GM23338 (cell line): ENCODE data around the gene FMN1. TPM values are rescaled to one million over a fixed set of nuclear protein-coding genes. Genes with fewer than 3 reads are reported as not detected.

Experiments used
- ATAC-seq: fragments of 200-7000 bp; cut with Tn5 transposase; 3 replicates; pipeline ENCODE4 v1.9.1; 2020
- DNase-seq: peaks from one replicate; pipeline ENCODE4 v3.0.0-alpha.2; 2015; ENCODE audit warnings: low spot score
- H2AFZ ChIP-seq: fragments of 200-600 bp; sonication (generic); 2 replicates; pipeline ENCODE4 v1.8.0; 2016; ENCODE audit warnings: antibody characterized with exemption, mild to moderate bottlenecking, moderate library complexity
- H3F3A ChIP-seq: fragments of 200-600 bp; sonication (generic); replicated peaks from 2 replicates; pipeline ENCODE4 v1.8.0; 2017; ENCODE audit warnings: antibody characterized with exemption, mixed run types, low read depth
- H3K27ac ChIP-seq: fragments of 200-600 bp; sonication (generic); 2 replicates; pipeline ENCODE4 v1.6.1; 2016; ENCODE audit warnings: low read depth
- H3K27me3 ChIP-seq: fragments of 200-600 bp; sonication (generic); 2 replicates; pipeline ENCODE4 v1.8.0; 2016; ENCODE audit warnings: mild to moderate bottlenecking, mixed run types, moderate library complexity; ENCODE audit not compliant: insufficient read depth
- H3K36me3 ChIP-seq: fragments of 200-600 bp; sonication (generic); 2 replicates; pipeline ENCODE4 v1.8.0; 2016; ENCODE audit warnings: mild to moderate bottlenecking; ENCODE audit not compliant: insufficient read depth
- H3K4me1 ChIP-seq: fragments of 200-600 bp; sonication (generic); 2 replicates; pipeline ENCODE4 v1.8.0; 2016; ENCODE audit warnings: mild to moderate bottlenecking, moderate library complexity; ENCODE audit not compliant: insufficient read depth
- H3K4me2 ChIP-seq: fragments of 200-600 bp; sonication (generic); 2 replicates; pipeline ENCODE4 v1.7.1; 2017; ENCODE audit warnings: mixed run types
- H3K4me3 ChIP-seq: fragments of 200-600 bp; sonication (generic); 2 replicates; pipeline ENCODE4 v1.6.1; 2016; ENCODE audit warnings: mixed run types
- H3K79me2 ChIP-seq: fragments of 200-600 bp; sonication (generic); replicated peaks from 2 replicates; pipeline ENCODE4 v1.8.0; 2017; ENCODE audit warnings: mild to moderate bottlenecking; ENCODE audit not compliant: insufficient read depth
- H3K9me2 ChIP-seq: fragments of 200-600 bp; sonication (generic); 2 replicates; pipeline ENCODE4 v1.8.0; 2017; ENCODE audit not compliant: insufficient read depth
- H4K20me1 ChIP-seq: fragments of 200-600 bp; sonication (generic); replicated peaks from 2 replicates; pipeline ENCODE4 v1.8.0; 2017; ENCODE audit warnings: mild to moderate bottlenecking; ENCODE audit not compliant: insufficient read depth
- H3K27ac Mint-ChIP-seq: 2 replicates; pipeline ENCODE4 v1.8.0; 2020; ENCODE audit warnings: inconsistent platforms, mild to moderate bottlenecking, moderate library complexity, mixed read lengths
- H3K27me3 Mint-ChIP-seq: 3 replicates; pipeline ENCODE4 v1.8.0; 2022; ENCODE audit warnings: low read depth, mild to moderate bottlenecking, moderate library complexity, mixed read lengths, inconsistent platforms; ENCODE audit not compliant: insufficient read depth, poor library complexity
- H3K36me3 Mint-ChIP-seq: 3 replicates; pipeline ENCODE4 v1.8.0; 2021; ENCODE audit warnings: low read depth, mild to moderate bottlenecking, inconsistent platforms, moderate library complexity, mixed read lengths
- H3K4me1 Mint-ChIP-seq: 3 replicates; pipeline ENCODE4 v1.8.0; 2020; ENCODE audit warnings: mild to moderate bottlenecking, inconsistent platforms, mixed read lengths
- H3K4me3 Mint-ChIP-seq: 3 replicates; pipeline ENCODE4 v1.8.0; 2021; ENCODE audit warnings: moderate library complexity, mild to moderate bottlenecking, inconsistent platforms, mixed read lengths
- H3K9me3 Mint-ChIP-seq: 3 replicates; pipeline ENCODE4 v1.8.0; 2020; ENCODE audit warnings: moderate library complexity, mild to moderate bottlenecking, inconsistent platforms, mixed read lengths
- CREB1 ChIP-seq: fragments of 250-450 bp; sonication (Bioruptor Pico); IDR thresholded peaks from 2 replicates; pipeline ENCODE4 v1.5.0; 2020; ENCODE audit warnings: low read depth, mild to moderate bottlenecking, moderate library complexity
- EZH2phosphoT487 ChIP-seq: fragments of 200-600 bp; sonication (generic); IDR thresholded peaks from one replicate; pipeline ENCODE4 v1.8.1; 2018; ENCODE audit warnings: antibody characterized with exemption; ENCODE audit not compliant: unreplicated experiment
- JUNB ChIP-seq: IDR thresholded peaks from one replicate; pipeline ENCODE4 v1.6.1; 2016; ENCODE audit warnings: antibody characterized with exemption; ENCODE audit not compliant: unreplicated experiment
- NANOG ChIP-seq: IDR thresholded peaks from 2 replicates; pipeline ENCODE4 v1.6.1; 2016; ENCODE audit warnings: antibody characterized with exemption, borderline replicate concordance
- POLR2AphosphoS5 ChIP-seq: IDR thresholded peaks from 2 replicates; pipeline ENCODE4 v1.6.1; 2016; ENCODE audit warnings: antibody characterized with exemption, low read depth
- STAT1 ChIP-seq: IDR thresholded peaks from one replicate; pipeline ENCODE4 v1.6.1; 2016; ENCODE audit warnings: antibody characterized with exemption; ENCODE audit not compliant: unreplicated experiment
- ZNF114 ChIP-seq: fragments of 250-450 bp; sonication (Bioruptor Pico); IDR thresholded peaks from 2 replicates; pipeline ENCODE4 v1.5.0; 2020; ENCODE audit warnings: mild to moderate bottlenecking, moderate library complexity
- ZNF331 ChIP-seq: fragments of 250-450 bp; sonication (Bioruptor Pico); IDR thresholded peaks from 2 replicates; pipeline ENCODE4 v1.5.0; 2020; ENCODE audit warnings: low read depth, mild to moderate bottlenecking, moderate library complexity
- ZNF462 ChIP-seq: fragments of 250-450 bp; sonication (Bioruptor Pico); IDR thresholded peaks from 2 replicates; pipeline ENCODE4 v1.5.0; 2020; ENCODE audit warnings: mild to moderate bottlenecking, moderate library complexity
- polyA plus RNA-seq: library from polyadenylated mRNA; unstranded; fragments of >200 nt; fragmentation: Nextera tagmentation; extraction: Ambion mirVana; gene quantifications from 2 replicates; pipeline ENCODE4 v1.2.1, GENCODE V29; 2016
- total RNA-seq: library from RNA; depleted of rRNA; stranded (reverse); fragments of >200 nt; shearing (Covaris generic); gene quantifications from 2 replicates; pipeline ENCODE4 v1.2.3, GENCODE V29; 2014
- TF ChIP-seq, protein P1 (sequence below), 2 experiments: fragments of 200-600 bp in 1 of 2; sonication (generic) in 1 of 2; conservative IDR thresholded peaks; 2 replicates each; pipeline versions ENCODE4 v1.5.1 to v1.6.1; 2016 to 2017; ENCODE audit warnings: antibody characterized with exemption in 2 of 2, low read depth in 2 of 2, mild to moderate bottlenecking in 2 of 2, moderate library complexity in 1 of 2
- TF ChIP-seq, protein P2 (sequence below): IDR thresholded peaks from one replicate; pipeline ENCODE4 v1.6.1; 2018; ENCODE audit warnings: antibody characterized with exemption; ENCODE audit not compliant: unreplicated experiment

The FMN1 gene
- total and polyA plus RNA-seq, 2 experiments from 2014 or later, result 1.2 to 1.6 TPM

DNA sequence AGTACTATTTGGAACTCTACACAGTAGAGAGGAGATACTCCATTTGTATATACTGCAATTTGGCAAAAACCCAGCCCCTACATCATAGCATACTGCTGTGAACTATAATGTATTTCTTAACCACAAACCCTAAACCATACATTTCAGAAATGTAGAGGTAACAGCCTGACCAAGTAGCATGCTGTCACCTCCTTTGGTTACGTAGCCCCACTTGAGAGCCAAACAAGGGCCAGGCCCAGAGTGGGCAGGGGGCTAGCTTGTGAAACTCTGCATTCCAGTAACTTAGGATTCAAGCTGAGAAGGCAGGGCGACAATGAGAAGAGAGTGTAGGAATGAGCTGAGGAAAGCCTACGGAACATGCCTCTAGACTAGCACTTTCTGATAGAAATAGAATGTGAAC lies 340.9 kb downstream of the FMN1 start (continued):
- TF ChIP-seq JUNB (no peak), EZH2phosphoT487 (no peak), NANOG (no peak), STAT1 (no peak), ZNF331 (CRISPR knock-in tag) (no peak), CREB1 (no peak), ZNF114 (CRISPR knock-in tag) (no peak)
- TF ChIP-seq, protein P1, sequence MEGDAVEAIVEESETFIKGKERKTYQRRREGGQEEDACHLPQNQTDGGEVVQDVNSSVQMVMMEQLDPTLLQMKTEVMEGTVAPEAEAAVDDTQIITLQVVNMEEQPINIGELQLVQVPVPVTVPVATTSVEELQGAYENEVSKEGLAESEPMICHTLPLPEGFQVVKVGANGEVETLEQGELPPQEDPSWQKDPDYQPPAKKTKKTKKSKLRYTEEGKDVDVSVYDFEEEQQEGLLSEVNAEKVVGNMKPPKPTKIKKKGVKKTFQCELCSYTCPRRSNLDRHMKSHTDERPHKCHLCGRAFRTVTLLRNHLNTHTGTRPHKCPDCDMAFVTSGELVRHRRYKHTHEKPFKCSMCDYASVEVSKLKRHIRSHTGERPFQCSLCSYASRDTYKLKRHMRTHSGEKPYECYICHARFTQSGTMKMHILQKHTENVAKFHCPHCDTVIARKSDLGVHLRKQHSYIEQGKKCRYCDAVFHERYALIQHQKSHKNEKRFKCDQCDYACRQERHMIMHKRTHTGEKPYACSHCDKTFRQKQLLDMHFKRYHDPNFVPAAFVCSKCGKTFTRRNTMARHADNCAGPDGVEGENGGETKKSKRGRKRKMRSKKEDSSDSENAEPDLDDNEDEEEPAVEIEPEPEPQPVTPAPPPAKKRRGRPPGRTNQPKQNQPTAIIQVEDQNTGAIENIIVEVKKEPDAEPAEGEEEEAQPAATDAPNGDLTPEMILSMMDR (conservative IDR thresholded peaks at IDR 0.05; ENCODE audit: low read depth in 2 of 2), result no peak
- TF ChIP-seq, protein P2, sequence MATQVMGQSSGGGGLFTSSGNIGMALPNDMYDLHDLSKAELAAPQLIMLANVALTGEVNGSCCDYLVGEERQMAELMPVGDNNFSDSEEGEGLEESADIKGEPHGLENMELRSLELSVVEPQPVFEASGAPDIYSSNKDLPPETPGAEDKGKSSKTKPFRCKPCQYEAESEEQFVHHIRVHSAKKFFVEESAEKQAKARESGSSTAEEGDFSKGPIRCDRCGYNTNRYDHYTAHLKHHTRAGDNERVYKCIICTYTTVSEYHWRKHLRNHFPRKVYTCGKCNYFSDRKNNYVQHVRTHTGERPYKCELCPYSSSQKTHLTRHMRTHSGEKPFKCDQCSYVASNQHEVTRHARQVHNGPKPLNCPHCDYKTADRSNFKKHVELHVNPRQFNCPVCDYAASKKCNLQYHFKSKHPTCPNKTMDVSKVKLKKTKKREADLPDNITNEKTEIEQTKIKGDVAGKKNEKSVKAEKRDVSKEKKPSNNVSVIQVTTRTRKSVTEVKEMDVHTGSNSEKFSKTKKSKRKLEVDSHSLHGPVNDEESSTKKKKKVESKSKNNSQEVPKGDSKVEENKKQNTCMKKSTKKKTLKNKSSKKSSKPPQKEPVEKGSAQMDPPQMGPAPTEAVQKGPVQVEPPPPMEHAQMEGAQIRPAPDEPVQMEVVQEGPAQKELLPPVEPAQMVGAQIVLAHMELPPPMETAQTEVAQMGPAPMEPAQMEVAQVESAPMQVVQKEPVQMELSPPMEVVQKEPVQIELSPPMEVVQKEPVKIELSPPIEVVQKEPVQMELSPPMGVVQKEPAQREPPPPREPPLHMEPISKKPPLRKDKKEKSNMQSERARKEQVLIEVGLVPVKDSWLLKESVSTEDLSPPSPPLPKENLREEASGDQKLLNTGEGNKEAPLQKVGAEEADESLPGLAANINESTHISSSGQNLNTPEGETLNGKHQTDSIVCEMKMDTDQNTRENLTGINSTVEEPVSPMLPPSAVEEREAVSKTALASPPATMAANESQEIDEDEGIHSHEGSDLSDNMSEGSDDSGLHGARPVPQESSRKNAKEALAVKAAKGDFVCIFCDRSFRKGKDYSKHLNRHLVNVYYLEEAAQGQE, result no peak

- Mint-ChIP-seq H3K9me3 (no peaks in the 10 kb centered on the region), H3K27me3 (peaks cover 2% of the 10 kb centered on the region), H3K27ac (no peak overlapping the region), H3K36me3 (no peaks in the 10 kb centered on the region), H3K4me3 (no peak overlapping the region), H3K4me1 (peaks cover 12% of the 10 kb centered on the region)
- no peak for ATAC-seq
- no peak overlapping the region for H3K27ac ChIP-seq
- DNase-seq, result no peak
- H4K20me1 ChIP-seq, result no peaks in the 10 kb centered on the region
- H3K4me2 ChIP-seq, result no peak overlapping the region
- no peaks in the 10 kb centered on the region for H3F3A ChIP-seq
- no peak overlapping the region for H3K4me3 ChIP-seq
- no peaks in the 10 kb centered on the region for H3K36me3 ChIP-seq
- H3K27me3 ChIP-seq, result no peaks in the 10 kb centered on the region
- peaks cover 3% of the 10 kb centered on the region for H3K9me2 ChIP-seq
- no peaks in the 10 kb centered on the region for H3K79me2 ChIP-seq
- no peaks in the 10 kb centered on the region for H3K4me1 ChIP-seq
- H2AFZ ChIP-seq, result no peak overlapping the region
- TF ChIP-seq JUNB (no peak), EZH2phosphoT487 (no peak), CREB1 (no peak), ZNF331 (CRISPR knock-in tag) (no peak), ZNF114 (CRISPR knock-in tag) (no peak), STAT1 (no peak), ZNF462 (CRISPR knock-in tag) (no peak), POLR2AphosphoS5 (no peak), NANOG (no peak)
- TF ChIP-seq, protein P1 (conservative IDR thresholded peaks at IDR 0.05; ENCODE audit: low read depth in 2 of 2), result no peak
These were observed 341.7 kb downstream of the FMN1 start for GRCh38 chr15:32852771-32853170.
